Activated T-cell treated with anti-CD3 and anti-CD28 coated beads, Interleukin-2, amount 50 U/mL, for 4 hours (primary cell): ENCODE data around the gene NECTIN4. TPM values are rescaled to one million over a fixed set of nuclear protein-coding genes. Genes with fewer than 3 reads are reported as not detected.

Experiments
- ATAC-seq, 2 donors: fragments of 200-7000 bp; cut with Tn5 transposase; one replicate each; pipeline ENCODE4 v1.10.0; 2021
- DNase-seq: peaks from one replicate; pipeline ENCODE4 v3.0.0-alpha.2; 2020
- H3K27me3 Mint-ChIP-seq: one replicate; pipeline ENCODE4 v1.8.0; 2021; ENCODE audit warnings: low read depth, mixed read lengths
- H3K36me3 Mint-ChIP-seq: one replicate; pipeline ENCODE4 v1.8.0; 2022; ENCODE audit warnings: mixed read lengths; ENCODE audit not compliant: insufficient read depth
- H3K4me1 Mint-ChIP-seq: one replicate; pipeline ENCODE4 v1.8.0; 2021; ENCODE audit warnings: low read depth, mixed read lengths
- H3K4me3 Mint-ChIP-seq: one replicate; pipeline ENCODE4 v1.8.0; 2021; ENCODE audit warnings: mild to moderate bottlenecking, moderate library complexity, mixed read lengths
- H3K9me3 Mint-ChIP-seq: one replicate; pipeline ENCODE4 v1.8.0; 2021; ENCODE audit warnings: mixed read lengths
- total RNA-seq, 3 donors: library from RNA; stranded (reverse); gene quantifications; one replicate each; pipeline ENCODE4 v1.2.1, GENCODE V29; 2021

The NECTIN4 gene
- total RNA-seq, 3 donors from 2014 or later: 0.08 TPM; not detected in 2

DNA sequence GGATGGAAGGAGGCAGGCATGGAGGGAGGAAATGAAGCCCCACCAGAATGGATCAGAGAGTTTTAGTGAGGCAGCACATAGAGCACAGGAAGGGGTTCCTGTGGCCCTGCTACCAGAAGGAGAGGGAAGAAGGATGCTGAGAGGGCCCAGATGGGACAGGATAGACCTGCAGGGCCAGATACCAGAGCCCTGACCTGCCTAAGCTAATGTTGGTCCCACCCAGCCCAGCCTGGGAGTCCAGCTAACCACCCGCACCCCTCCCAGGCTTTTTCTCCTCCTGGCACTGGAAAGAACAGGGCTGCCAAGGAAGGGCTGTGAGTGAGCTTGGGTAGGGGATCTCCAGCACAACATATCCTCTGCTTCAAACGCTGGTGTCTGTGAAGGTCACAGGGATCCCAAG is 6.9 kb downstream of the NECTIN4 start:
- no peak for ATAC-seq
- H3K9me3 Mint-ChIP-seq: no peaks in the 10 kb centered on the region
- no peaks in the 10 kb centered on the region for H3K4me1 Mint-ChIP-seq
- no peak overlapping the region for H3K4me3 Mint-ChIP-seq
- H3K27me3 Mint-ChIP-seq: no peaks in the 10 kb centered on the region
- H3K36me3 Mint-ChIP-seq: no peaks in the 10 kb centered on the region
- DNase-seq: no peak

DNA sequence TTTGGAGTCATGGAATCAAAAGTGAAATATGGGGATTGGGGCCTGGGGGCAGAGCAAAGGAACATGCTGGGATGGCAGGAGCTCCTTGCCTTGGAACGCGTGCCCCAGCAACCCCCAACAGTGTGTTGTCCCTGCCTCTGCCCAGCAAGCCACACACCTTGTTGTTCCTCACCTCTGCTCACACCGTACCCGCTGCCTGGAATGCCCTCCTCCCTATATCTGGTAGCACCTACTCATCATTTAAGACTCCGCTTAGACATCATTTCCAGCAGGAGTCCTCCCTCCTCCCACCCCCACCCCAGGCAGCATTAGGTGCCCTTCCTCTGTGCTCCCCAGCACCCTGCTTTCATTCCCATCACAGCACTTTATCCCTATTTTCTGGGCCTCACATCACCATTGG is 7.8 kb downstream of the NECTIN4 start:
- Mint-ChIP-seq H3K36me3 (no peaks in the 10 kb centered on the region), H3K4me1 (no peaks in the 10 kb centered on the region), H3K27me3 (no peaks in the 10 kb centered on the region), H3K4me3 (no peak overlapping the region), H3K9me3 (no peaks in the 10 kb centered on the region)
- ATAC-seq: no peak
- DNase-seq: no peak

DNA sequence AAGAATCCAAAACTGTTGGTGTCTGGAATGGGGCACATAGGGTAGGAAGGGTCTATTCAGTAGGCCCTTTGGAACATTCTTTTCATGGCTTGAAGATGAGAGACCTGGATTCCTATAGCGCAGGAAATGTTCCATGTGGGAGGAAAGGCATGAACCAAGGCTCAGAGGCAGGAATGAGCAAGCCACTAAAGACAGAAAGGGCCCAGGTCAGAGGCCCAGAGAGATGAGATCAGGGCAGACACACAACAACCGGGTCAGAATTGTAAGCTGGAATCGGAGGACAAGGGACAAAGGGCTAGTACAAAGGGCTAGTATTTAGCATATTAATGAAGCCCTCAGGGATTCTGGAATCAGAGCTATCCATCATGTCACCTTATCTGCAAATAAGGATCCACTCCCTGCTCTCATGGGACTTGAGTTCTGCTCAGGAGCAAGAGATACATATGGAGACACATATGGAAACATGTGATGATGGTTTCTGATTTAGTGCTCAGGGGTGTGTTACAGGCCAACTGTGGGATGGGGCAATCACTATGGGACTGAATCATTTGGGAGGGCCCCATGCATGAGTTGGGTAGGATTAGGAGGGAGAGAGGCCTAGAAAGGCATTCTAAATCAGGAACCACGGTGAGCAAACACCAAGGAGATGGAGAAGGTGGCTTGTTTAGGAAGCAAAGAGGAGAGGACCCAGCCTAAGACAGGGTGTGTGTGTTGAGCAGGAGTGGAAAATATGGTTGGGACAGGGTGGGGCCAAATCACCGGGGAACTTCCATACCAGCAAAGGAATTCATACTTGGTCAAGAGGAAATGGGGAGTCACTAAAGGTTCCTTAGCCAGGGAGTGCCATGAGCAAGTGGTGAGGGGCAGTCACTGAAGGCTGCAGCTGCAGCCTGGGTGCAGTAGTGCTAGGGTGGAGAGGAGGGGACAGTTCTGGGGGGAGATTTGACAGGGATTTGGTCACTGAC is 8.6 kb downstream of the NECTIN4 start:
- H3K36me3 Mint-ChIP-seq: no peaks in the 10 kb centered on the region
- no peaks in the 10 kb centered on the region for H3K27me3 Mint-ChIP-seq
- no peak overlapping the region for H3K4me3 Mint-ChIP-seq
- DNase-seq (no peak), ATAC-seq (no peak)
- no peaks in the 10 kb centered on the region for H3K9me3 Mint-ChIP-seq
- H3K4me1 Mint-ChIP-seq: no peaks in the 10 kb centered on the region

DNA sequence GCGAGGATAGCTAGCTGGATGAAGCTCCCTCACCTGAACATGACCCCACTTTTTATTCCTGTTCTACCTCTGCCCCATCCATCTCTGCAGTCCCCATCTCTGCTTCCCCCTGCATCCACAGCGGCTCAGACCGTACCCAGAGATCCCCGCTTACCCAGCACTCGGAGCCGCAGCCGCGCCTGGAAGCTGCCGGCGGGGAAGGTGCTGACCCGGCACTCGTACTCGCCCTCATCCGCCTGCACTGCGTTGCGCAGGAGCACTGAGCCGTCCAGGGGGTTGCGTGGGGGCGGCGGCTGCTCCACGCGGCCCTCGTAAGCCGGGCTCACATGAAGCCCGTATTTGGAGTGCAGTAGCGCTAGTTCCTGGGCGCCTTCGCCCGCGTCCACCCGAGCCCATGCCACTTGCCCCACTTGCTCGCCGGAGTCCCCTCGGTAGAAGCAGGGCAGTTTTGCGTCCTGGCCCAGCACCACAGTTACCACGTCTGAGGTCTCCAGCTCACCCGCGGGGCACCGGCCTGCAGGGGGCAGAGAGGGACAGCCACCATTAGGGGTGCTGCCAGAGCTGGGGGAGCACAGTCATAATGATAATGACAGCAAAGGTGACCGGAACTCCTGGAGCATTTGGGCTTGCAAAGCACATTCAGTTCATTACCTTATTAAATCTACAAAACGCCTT is 9.8 kb downstream of the NECTIN4 start:
- DNase-seq (no peak), ATAC-seq (no peak)

DNA sequence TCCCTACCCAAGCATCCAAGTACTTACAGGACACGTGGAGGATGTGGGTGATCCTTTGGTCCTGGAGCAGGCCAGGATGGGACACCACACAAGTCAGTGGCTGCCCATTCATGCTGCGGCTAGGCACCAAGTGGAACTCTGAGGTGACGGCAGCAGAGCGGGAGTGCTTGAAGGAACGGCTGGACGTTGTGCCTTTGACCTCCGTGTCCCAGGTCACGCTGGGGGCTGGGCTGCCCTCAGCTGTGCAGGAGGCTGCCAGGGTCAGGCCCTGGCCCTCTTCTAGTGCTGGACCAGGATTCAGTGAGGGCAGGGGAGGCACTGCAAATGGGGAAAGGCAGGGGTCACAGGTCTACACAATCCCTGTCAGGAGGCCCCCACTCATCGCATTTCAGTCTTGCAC is 11.9 kb downstream of the NECTIN4 start:
- H3K36me3 Mint-ChIP-seq: no peaks in the 10 kb centered on the region
- H3K27me3 Mint-ChIP-seq: no peaks in the 10 kb centered on the region
- H3K9me3 Mint-ChIP-seq: no peaks in the 10 kb centered on the region
- ATAC-seq: no peak
- DNase-seq: no peak
- peaks cover 2% of the 10 kb centered on the region for H3K4me1 Mint-ChIP-seq
- no peak overlapping the region for H3K4me3 Mint-ChIP-seq

More for the DNA sequence above, 9.8 kb downstream of the NECTIN4 start:
- Mint-ChIP-seq H3K9me3 (no peaks in the 10 kb centered on the region), H3K4me1 (no peaks in the 10 kb centered on the region), H3K36me3 (no peaks in the 10 kb centered on the region), H3K27me3 (no peaks in the 10 kb centered on the region), H3K4me3 (no peak overlapping the region)

DNA sequence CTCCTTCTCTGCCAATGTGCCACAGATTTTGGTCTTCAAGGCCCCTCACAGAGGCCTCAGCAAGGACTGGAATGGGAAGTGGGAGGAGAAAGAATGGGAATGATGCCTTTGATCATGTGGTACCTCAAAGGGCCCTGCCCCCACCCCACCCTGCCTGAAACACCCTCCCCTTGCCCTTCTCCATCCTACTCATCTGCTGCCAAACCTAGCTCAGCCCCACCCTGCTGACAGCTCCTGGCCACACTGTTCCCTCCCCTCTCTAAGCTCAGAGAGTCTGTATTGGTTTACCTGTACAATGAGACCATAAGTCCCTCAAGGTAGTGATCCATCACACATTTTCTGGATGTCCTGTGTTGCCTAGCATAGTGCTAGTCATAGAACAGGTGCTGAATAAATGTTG is 12.9 kb downstream of the NECTIN4 start:
- no peaks in the 10 kb centered on the region for H3K36me3 Mint-ChIP-seq
- no peaks in the 10 kb centered on the region for H3K9me3 Mint-ChIP-seq
- no peak overlapping the region for H3K4me3 Mint-ChIP-seq
- no peak for DNase-seq
- no peak for ATAC-seq
- H3K27me3 Mint-ChIP-seq: no peaks in the 10 kb centered on the region
- peaks cover 9% of the 10 kb centered on the region for H3K4me1 Mint-ChIP-seq

DNA sequence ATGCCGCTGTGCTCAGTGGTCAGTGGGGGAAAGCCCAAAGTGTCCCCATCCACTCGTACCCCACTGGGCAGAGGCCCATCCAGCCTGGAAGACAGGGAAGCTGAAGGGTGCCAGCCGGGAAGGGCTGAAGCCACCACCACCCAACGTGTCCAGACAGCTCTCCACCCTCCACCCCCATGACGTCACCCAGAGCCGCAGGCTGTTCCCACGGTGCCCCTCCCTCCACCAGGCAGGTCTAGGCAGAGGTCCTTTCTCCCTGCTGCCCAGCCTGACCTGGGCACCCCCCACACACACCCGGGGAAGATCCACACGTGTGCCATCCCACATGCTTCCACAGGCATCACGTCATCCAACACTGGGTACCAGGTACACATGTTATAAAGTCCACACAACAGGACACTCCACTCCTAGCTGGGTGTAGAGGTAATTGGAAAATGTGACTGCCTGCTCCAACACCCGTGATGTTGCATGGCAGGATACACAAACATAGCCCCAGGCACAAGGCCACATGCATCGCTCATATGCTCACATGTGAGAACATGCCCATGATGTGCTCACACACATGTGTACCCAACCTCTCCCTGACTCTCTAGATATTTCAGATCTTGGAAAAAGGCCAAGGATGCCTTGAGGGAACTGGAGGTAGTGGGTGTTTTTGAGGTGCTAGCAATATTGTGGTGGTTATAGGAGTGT is 14.5 kb downstream of the NECTIN4 start:
- ATAC-seq (no peak), DNase-seq (no peak)
- peaks cover 24% of the 10 kb centered on the region for H3K4me1 Mint-ChIP-seq
- H3K4me3 Mint-ChIP-seq: no peak overlapping the region
- no peaks in the 10 kb centered on the region for H3K27me3 Mint-ChIP-seq
- no peaks in the 10 kb centered on the region for H3K9me3 Mint-ChIP-seq
- H3K36me3 Mint-ChIP-seq: no peaks in the 10 kb centered on the region

DNA sequence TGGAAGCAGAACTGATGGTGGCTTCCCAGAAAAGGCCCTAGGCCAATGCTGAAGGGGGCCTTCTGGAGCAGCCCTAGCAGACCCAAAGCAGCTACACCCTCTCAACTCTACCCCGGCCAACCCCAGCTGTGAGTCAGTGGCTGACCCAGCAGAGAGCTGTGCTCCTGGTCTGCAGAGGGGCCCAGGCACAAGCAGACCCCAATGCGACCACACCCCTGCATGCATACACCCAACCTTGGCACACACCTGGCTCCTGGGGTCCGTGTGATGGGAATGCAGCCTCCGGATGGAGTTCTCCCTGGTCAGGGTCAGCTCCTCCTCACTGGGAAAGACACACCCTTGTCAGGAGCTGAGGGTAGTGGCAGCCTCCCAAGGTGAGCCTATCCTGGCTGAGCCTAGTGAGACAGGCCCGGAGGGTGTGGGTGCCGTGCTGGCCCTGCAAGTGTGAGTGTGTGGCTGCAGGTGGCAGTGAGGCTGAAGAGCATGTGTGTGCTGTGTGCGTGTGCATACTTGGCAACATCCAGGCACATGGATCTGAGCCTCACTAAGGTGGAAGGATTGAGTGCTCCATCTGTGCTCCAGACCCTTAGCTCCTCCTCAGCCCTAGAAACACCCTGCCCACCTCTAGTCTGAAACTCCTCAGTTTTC is 15.8 kb downstream of the NECTIN4 start:
- no peak for DNase-seq
- H3K4me1 Mint-ChIP-seq: peaks cover 30% of the 10 kb centered on the region
- no peak for ATAC-seq
- no peak overlapping the region for H3K4me3 Mint-ChIP-seq
- no peaks in the 10 kb centered on the region for H3K36me3 Mint-ChIP-seq
- no peaks in the 10 kb centered on the region for H3K27me3 Mint-ChIP-seq
- H3K9me3 Mint-ChIP-seq: no peaks in the 10 kb centered on the region

DNA sequence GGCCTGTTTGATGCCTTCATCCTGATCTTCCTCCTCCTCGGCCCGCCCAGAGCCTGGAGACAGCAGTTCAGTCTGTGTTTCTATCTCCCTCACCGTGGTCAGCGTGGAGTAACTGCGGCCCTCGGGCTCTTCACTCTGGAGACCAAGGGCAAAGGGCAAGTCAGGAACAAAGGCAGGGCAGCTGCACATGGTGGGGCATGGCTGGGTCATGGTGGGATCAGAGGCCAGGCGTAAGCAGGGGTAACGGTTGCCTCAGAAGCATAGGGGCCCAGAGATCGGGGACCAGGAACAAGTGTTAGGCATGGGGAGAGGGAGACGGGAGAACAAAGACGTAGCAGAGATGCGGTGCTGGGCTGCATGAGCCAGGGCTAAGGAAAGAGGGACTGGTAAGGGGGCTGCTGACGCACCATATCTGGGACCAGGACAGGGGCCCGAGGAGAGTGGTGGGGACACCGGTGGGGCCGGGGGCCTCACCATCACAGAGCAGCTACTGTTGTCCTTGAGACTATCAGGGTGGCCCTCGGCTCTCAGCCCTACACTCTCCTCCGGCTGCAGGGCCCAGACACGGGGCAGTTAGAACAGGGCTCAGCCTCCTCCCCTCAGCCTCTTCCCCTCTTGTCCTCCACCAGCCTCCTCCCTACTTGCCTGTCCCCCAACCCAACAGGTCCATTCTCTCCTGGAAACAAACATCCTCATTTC is 16.5 kb downstream of the NECTIN4 start:
- ATAC-seq (no peak), DNase-seq (no peak)
- H3K9me3 Mint-ChIP-seq: no peaks in the 10 kb centered on the region
- H3K36me3 Mint-ChIP-seq: no peaks in the 10 kb centered on the region
- H3K4me1 Mint-ChIP-seq: peaks cover 37% of the 10 kb centered on the region
- no peaks in the 10 kb centered on the region for H3K27me3 Mint-ChIP-seq
- H3K4me3 Mint-ChIP-seq: no peak overlapping the region

DNA sequence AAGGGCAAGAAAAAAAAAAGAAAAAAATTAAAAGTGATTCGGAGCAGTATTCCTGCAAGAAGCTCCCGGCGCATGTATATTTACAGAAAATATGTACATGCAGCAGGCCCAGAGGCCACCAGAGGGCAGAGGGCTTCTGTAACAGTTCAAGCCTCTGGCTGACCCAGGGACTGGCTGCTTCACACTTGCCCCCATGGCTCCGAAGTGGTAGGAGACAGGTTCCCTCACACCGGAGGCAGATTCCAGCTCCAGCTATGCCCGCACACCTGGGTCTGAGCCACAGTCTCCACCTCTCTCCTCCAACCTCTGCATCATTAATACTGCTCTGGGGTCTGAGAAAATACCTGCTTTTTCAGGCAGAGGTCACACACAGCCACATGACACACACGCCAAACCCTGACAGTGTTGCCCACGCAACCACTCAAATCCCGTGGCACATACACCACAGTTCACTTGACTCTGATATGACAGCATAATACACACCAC is 17.4 kb downstream of the NECTIN4 start:
- Mint-ChIP-seq H3K4me3 (no peak overlapping the region), H3K27me3 (no peaks in the 10 kb centered on the region), H3K4me1 (peaks cover 45% of the 10 kb centered on the region), H3K9me3 (no peaks in the 10 kb centered on the region), H3K36me3 (peaks cover under 1% of the 10 kb centered on the region)
- peak; percentile 37 for DNase-seq
- ATAC-seq: no peak

DNA sequence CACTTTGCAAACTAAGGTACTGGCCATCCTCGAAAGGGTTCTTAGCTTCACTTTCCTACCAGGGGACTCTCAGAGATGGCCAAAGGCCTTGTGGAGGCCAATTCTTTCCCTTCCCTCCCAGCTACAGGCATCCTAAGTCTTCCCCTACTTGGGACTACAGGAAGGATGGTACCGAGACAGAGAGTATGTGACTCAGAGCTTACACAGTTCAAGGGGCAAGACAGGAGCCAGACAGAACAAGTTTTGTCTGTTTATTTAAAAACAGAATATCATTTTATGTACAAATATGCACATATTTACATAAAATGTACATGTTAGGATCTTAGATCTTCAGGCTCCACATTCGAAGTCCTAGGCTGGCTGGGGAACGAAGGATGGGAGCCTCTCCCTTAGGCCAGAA is 18.6 kb downstream of the NECTIN4 start:
- no peak for ATAC-seq
- Mint-ChIP-seq H3K9me3 (no peaks in the 10 kb centered on the region), H3K4me1 (peaks cover 54% of the 10 kb centered on the region), H3K4me3 (no peak overlapping the region), H3K36me3 (peaks cover 4% of the 10 kb centered on the region), H3K27me3 (no peaks in the 10 kb centered on the region)
- DNase-seq: no peak

DNA sequence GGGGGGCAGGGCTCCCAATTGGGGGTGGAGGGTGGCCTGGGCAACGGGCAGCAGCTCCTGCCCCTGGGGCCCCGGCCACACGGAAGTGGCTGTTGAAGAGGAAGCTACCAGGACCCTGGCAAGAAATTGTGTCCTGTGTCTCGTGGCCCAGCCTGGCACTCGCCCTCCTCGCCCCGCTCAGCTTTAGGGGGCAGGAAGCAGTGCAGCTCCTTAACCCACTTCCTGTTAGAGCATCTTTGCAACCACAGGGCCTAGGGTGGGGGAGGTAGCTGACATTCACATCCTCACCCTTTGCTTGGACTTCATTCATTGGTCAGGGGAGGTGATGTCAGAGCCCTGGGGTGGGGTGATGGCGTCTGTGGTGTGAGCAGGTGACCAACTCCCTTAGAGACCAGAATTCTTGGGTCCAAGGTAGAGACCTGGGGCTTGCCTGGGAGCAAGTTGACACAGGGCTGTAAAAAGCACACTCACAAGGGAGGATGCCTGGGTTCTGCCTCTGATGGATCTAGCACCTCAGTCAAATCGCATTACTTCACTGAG is 19.6 kb downstream of the NECTIN4 start, which contains the start of gene ARHGAP30:
Gene ARHGAP30 (minus strand): TSS at position 161 of the 540 bp plus-strand sequence. CDS start 267 bp downstream, outside the sequence.
- peak within 1 kb of the TSS; percentile 95 for H3K4me3 Mint-ChIP-seq
- no peaks in the 10 kb centered on the region for H3K27me3 Mint-ChIP-seq
- peak; percentile 74 to 81 for ATAC-seq
- H3K9me3 Mint-ChIP-seq: no peaks in the 10 kb centered on the region
- peaks cover 4% of the 10 kb centered on the region for H3K36me3 Mint-ChIP-seq
- DNase-seq: peak; percentile 72
- H3K4me1 Mint-ChIP-seq: peaks cover 61% of the 10 kb centered on the region

DNA sequence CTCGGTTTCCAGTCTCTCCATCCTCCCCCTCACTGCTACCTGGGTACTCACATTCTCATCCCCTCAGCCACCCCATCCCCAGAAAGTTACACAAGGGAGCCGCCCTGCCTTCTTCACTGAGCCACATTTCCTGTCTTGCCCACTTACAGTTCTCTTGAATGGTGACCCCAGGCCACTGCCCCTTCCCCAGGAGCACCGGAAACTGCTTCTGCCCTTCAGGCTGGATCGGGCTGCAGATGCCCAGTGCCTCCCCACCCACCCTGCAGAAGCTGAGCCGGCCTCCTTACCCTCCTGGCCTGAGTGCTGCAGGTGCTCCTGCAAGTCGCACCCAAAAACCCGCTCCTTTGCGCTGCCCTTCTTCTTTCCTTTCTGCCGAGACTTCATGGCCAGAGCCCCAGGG is 20.1 kb downstream of the NECTIN4 start:
- no peaks in the 10 kb centered on the region for H3K27me3 Mint-ChIP-seq
- peak overlapping the region; percentile 95 for H3K4me3 Mint-ChIP-seq
- no peak for DNase-seq
- no peaks in the 10 kb centered on the region for H3K9me3 Mint-ChIP-seq
- ATAC-seq: peak in 1 of 2 donors; percentile 3
- peaks cover 8% of the 10 kb centered on the region for H3K36me3 Mint-ChIP-seq
- peaks cover 66% of the 10 kb centered on the region for H3K4me1 Mint-ChIP-seq
